ENCODE measurements around the gene LRMDA. TPM values are rescaled to one million over a fixed set of nuclear protein-coding genes. Genes with fewer than 3 reads are reported as not detected.

The LRMDA gene
- total RNA-seq, 4 donors from 2014 or later, result 9.8 to 18.6 (median 15.8) TPM

DNA sequence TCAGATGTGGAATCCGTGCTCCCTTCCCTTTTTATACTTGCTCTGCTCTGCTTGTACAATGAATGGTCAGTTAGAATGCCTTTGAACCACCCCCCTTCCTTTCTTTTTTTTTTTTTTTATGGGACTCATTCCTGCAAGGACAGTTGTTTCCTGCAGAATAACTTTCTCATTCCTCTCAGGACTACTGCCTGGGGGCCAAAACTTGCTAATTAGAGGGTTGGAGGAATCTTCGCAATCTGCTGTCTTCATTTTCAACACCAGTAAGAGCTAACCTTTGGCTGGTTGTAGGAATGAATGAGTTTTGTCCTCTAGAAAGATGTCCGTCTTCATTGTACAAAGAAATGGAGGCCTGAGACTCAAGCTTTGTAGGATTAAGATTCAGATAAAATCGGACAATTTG, 868.1 kb downstream of the LRMDA start:
- Histone ChIP-seq H3K9me3 (no peaks in the 10 kb centered on the region), H3K27me3 (no peaks in the 10 kb centered on the region), H3K4me1 (peaks cover 0 to 3% (median 1%) of the 10 kb centered on the region in 4 donors), H3K27ac (no peak overlapping the region), H3K36me3 (no peaks in the 10 kb centered on the region), H3K4me3 (no peak overlapping the region)
- TF ChIP-seq POLR2A (IDR thresholded peaks at IDR 0.05) (no peak), EP300 (IDR thresholded peaks at IDR 0.05) (no peak)
- TF ChIP-seq, protein P1, sequence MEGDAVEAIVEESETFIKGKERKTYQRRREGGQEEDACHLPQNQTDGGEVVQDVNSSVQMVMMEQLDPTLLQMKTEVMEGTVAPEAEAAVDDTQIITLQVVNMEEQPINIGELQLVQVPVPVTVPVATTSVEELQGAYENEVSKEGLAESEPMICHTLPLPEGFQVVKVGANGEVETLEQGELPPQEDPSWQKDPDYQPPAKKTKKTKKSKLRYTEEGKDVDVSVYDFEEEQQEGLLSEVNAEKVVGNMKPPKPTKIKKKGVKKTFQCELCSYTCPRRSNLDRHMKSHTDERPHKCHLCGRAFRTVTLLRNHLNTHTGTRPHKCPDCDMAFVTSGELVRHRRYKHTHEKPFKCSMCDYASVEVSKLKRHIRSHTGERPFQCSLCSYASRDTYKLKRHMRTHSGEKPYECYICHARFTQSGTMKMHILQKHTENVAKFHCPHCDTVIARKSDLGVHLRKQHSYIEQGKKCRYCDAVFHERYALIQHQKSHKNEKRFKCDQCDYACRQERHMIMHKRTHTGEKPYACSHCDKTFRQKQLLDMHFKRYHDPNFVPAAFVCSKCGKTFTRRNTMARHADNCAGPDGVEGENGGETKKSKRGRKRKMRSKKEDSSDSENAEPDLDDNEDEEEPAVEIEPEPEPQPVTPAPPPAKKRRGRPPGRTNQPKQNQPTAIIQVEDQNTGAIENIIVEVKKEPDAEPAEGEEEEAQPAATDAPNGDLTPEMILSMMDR (IDR thresholded peaks at IDR 0.05), result no peak
- DNase-seq (ENCODE audit: low spot score in 2 of 2), result no peak
- 89 to 91% methylated on average over 4 of the region's 4 CpGs for WGBS, 2 donors

DNA sequence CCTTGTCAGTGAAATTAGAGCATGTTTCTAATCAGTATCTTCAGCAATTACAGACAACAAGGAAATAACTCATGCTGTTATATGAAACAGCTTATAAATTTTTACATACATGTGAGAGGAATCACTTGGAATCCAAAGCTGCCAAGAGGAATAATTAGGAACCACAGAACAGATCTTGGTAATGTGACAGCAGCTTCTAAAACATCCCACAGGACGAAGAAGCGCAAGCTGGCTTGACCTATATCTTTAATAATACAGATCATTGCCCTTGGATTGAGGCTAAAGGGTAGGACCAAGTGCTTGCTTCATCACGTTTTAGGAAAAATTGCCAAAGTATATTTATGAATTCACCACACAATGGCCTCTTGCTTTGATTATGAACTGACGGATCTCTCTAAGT, 869.8 kb downstream of the LRMDA start:
- TF ChIP-seq POLR2A (IDR thresholded peaks at IDR 0.05) (no peak), EP300 (IDR thresholded peaks at IDR 0.05) (no peak)
- TF ChIP-seq, protein P1 (IDR thresholded peaks at IDR 0.05), result no peak
- no peak overlapping the region for H3K4me3 ChIP-seq
- peaks cover 0 to 3% (median 1%) of the 10 kb centered on the region in 4 donors for H3K4me1 ChIP-seq
- WGBS, 2 donors, result 43 to 54% methylated on average over 4 of the region's 4 CpGs
- H3K36me3 ChIP-seq, result no peaks in the 10 kb centered on the region
- H3K27me3 ChIP-seq, result no peaks in the 10 kb centered on the region
- no peaks in the 10 kb centered on the region for H3K9me3 ChIP-seq
- no peak for DNase-seq (ENCODE audit: low spot score in 2 of 2)
- no peak overlapping the region for H3K27ac ChIP-seq

- Histone ChIP-seq H3K4me3 (no peak overlapping the region), H3K4me1 (peaks cover 0 to 3% (median 1%) of the 10 kb centered on the region in 4 donors), H3K9me3 (no peaks in the 10 kb centered on the region), H3K27me3 (no peaks in the 10 kb centered on the region), H3K27ac (no peak overlapping the region), H3K36me3 (no peaks in the 10 kb centered on the region)
- no peak for DNase-seq (ENCODE audit: low spot score in 2 of 2)
- WGBS, 2 donors, result 52% methylated on average over 3 of the region's 3 CpGs
- TF ChIP-seq POLR2A (IDR thresholded peaks at IDR 0.05) (no peak), EP300 (IDR thresholded peaks at IDR 0.05) (no peak)
- TF ChIP-seq, protein P1 (IDR thresholded peaks at IDR 0.05), result no peak
These were observed 870.5 kb downstream of the LRMDA start for GRCh38 chr10:76301950-76302349.

- DNase-seq (ENCODE audit: low spot score in 2 of 2), result no peak
- TF ChIP-seq, protein P1 (IDR thresholded peaks at IDR 0.05), result no peak
- no peak for TF ChIP-seq EP300 (IDR thresholded peaks at IDR 0.05)
- TF ChIP-seq POLR2A (IDR thresholded peaks at IDR 0.05), result no peak
These were observed 871.1 kb downstream of the LRMDA start for GRCh38 chr10:76302481-76302880.

GRCh38 chr10:76302961-76303630, 871.7 kb downstream of the LRMDA start:
- H3K4me1 ChIP-seq, result peaks cover 0 to 3% (median 1%) of the 10 kb centered on the region in 4 donors
- no peak for DNase-seq (ENCODE audit: low spot score in 2 of 2)
- no peak for TF ChIP-seq POLR2A (IDR thresholded peaks at IDR 0.05)
- TF ChIP-seq, protein P1 (IDR thresholded peaks at IDR 0.05), result no peak
- TF ChIP-seq EP300 (IDR thresholded peaks at IDR 0.05), result no peak
- H3K9me3 ChIP-seq, result no peaks in the 10 kb centered on the region
- no peak overlapping the region for H3K27ac ChIP-seq
- H3K36me3 ChIP-seq, result no peaks in the 10 kb centered on the region
- 76% methylated on average over 8 of the region's 8 CpGs for WGBS, 2 donors
- no peak overlapping the region for H3K4me3 ChIP-seq
- H3K27me3 ChIP-seq, result no peaks in the 10 kb centered on the region

More at GRCh38 chr10:76302481-76302880, 871.1 kb downstream of the LRMDA start:
- H3K36me3 ChIP-seq, result no peaks in the 10 kb centered on the region
- WGBS, 2 donors, result 94 to 97% methylated on average over 1 of the region's 1 CpG
- no peaks in the 10 kb centered on the region for H3K9me3 ChIP-seq
- H3K4me1 ChIP-seq, result peaks cover 0 to 3% (median 1%) of the 10 kb centered on the region in 4 donors
- H3K27me3 ChIP-seq, result no peaks in the 10 kb centered on the region
- no peak overlapping the region for H3K27ac ChIP-seq
- no peak overlapping the region for H3K4me3 ChIP-seq

All from tibial nerve (tissue), 4 donors.